Stomach (tissue), 9 donors: Measurements from ENCODE around the gene CSNK2A3. TPM values are rescaled to one million over a fixed set of nuclear protein-coding genes. Genes with fewer than 3 reads are reported as not detected.

ENCODE experiments used
- DNase-seq, 2 donors: peaks; one replicate each; pipeline versions ENCODE4 v3.0.0 to v3.0.0-alpha.2; 2013 to 2019
- H3K27ac ChIP-seq, 5 donors: fragments of 200-600 bp in 4 of 5; sonication (generic) in 4 of 5; one replicate each; pipeline ENCODE4 v1.5.1; 2013 to 2019; ENCODE audit warnings: mild to moderate bottlenecking in 1 of 5, moderate library complexity in 1 of 5
- H3K27me3 ChIP-seq, 3 donors: fragments of 200-600 bp; sonication (generic); one replicate each; pipeline ENCODE4 v1.5.1; 2017 to 2019; ENCODE audit warnings: mixed run types in 1 of 3
- H3K36me3 ChIP-seq, 4 donors: fragments of 200-600 bp; sonication (generic); 1 replicate in 3 of 4; 2 replicates in 1 of 4; pipeline ENCODE4 v1.5.1; 2016 to 2019
- H3K4me1 ChIP-seq, 4 donors: fragments of 200-600 bp; sonication (generic); one replicate each; pipeline ENCODE4 v1.5.1; 2016 to 2019
- H3K4me3 ChIP-seq, 4 donors: fragments of 200-600 bp; sonication (generic) in 3 of 4; one replicate each; pipeline ENCODE4 v1.5.1; 2016 to 2019; ENCODE audit warnings: mild to moderate bottlenecking in 1 of 4
- H3K9me3 ChIP-seq, 4 donors: fragments of 200-600 bp; sonication (generic); one replicate each; pipeline ENCODE4 v1.5.1; 2016 to 2019
- CTCF ChIP-seq, 7 experiments: fragments of 450-650 bp in 4 of 7; fragments of 200-600 bp in 3 of 7; sonication (generic) in 3 of 7; IDR thresholded peaks; one replicate each; pipeline ENCODE4 v1.5.1; 2016 to 2019; ENCODE audit warnings: antibody characterized with exemption in 7 of 7, control low read depth in 2 of 7, mild to moderate bottlenecking in 1 of 7
- EP300 ChIP-seq: sonication (generic); formaldehyde crosslinking; IDR thresholded peaks from one replicate; pipeline ENCODE4 v1.6.1; 2017; ENCODE audit warnings: antibody characterized with exemption
- POLR2A ChIP-seq, 4 donors: fragments of 450-650 bp; IDR thresholded peaks; one replicate each; pipeline ENCODE4 v1.6.1; 2016; ENCODE audit warnings: antibody characterized with exemption in 4 of 4, control low read depth in 2 of 4, mild to moderate bottlenecking in 1 of 4, moderate library complexity in 1 of 4
- POLR2AphosphoS5 ChIP-seq, 3 donors: sonication (generic); formaldehyde crosslinking; IDR thresholded peaks; one replicate each; pipeline ENCODE4 v1.6.1; 2016; ENCODE audit warnings: antibody characterized with exemption in 3 of 3
- WGBS, 5 donors: extraction: QIAGEN DNeasy Blood & Tissue Kit in 3 of 5; methylation state at CpG; one replicate each; pipeline versions ENCODE4 v1.1.5 to v1.1.7; 2013 to 2018; 5-methylcytosine and 5-hydroxymethylcytosine counted together
- intact Hi-C: fragments of 100-400 bp; cut with DNase I; formaldehyde crosslinking; loops from one replicate; pipeline ENCODE4 v1.15.1; 2023; ENCODE audit warnings: low total_unique reads
- polyA plus RNA-seq, 3 donors: library from polyadenylated mRNA; stranded (reverse); fragments of 200-250 nt; gene quantifications; one replicate each; pipeline ENCODE4 v1.2.3, GENCODE V29; 2013
- total RNA-seq, 5 donors: library from RNA; depleted of rRNA; stranded (reverse); fragments of >200 nt; gene quantifications; one replicate each; pipeline versions ENCODE4 v1.1.0 to v1.2.3, GENCODE V29; 2014 to 2016
- donor health status: healthy with polysubstance abuse.
- donor health status: Bipolar disorder and iron deficiency.
- donor health status: healthy.

The CSNK2A3 gene
- total and polyA plus RNA-seq, 8 donors = 0.23 to 1.2 (median 0.73) TPM; not detected in 3

GRCh38 chr11:11302565-11302964, 50.5 kb downstream of the CSNK2A3 start:
- no peak for TF ChIP-seq EP300
- no peak for TF ChIP-seq POLR2AphosphoS5 (IDR thresholded peaks at IDR 0.05)
- no peak for TF ChIP-seq POLR2A (IDR thresholded peaks at IDR 0.05)
- TF ChIP-seq CTCF (IDR thresholded peaks at IDR 0.05) = no peak
- intact Hi-C loops = no loop called here
- H3K9me3 ChIP-seq = no peaks in the 10 kb centered on the region

More at GRCh38 chr11:11302565-11302964, 50.5 kb downstream of the CSNK2A3 start:
- 84 to 92% (median 87%) methylated on average over 10 of the region's 10 CpGs for WGBS, 5 donors
- DNase-seq = no peak
- no peaks in the 10 kb centered on the region for H3K4me1 ChIP-seq
- no peak overlapping the region for H3K4me3 ChIP-seq
- no peak overlapping the region for H3K27ac ChIP-seq
- no peaks in the 10 kb centered on the region for H3K36me3 ChIP-seq
- no peaks in the 10 kb centered on the region for H3K27me3 ChIP-seq
